K562 (cell line): Measurements from ENCODE around the gene FAM107B.

Experiments
- CBX2 ChIP-seq: fragments of 200-600 bp; sonication (generic); IDR thresholded peaks from one replicate; pipeline ENCODE4 v1.6.1; 2012; ENCODE audit warnings: mild to moderate bottlenecking, low read length, inconsistent platforms; ENCODE audit not compliant: insufficient read depth, poor library complexity, severe bottlenecking
- HNRNPL ChIP-seq: fragments of 200-400 bp; formaldehyde crosslinking; IDR thresholded peaks from 2 replicates; pipeline ENCODE4 v1.6.1; 2017; ENCODE audit warnings: low read depth, mild to moderate bottlenecking, low read length
- MTA3 ChIP-seq: fragments of 450-650 bp; formaldehyde crosslinking; IDR thresholded peaks from 2 replicates; pipeline ENCODE4 v1.6.1; 2017; ENCODE audit warnings: mild to moderate bottlenecking, borderline replicate concordance
- NONO ChIP-seq, 2 experiments: fragments of 200-400 bp in 1 of 2; fragments of 450-650 bp in 1 of 2; formaldehyde crosslinking in 1 of 2; IDR thresholded peaks; 2 replicates each; pipeline ENCODE4 v1.6.1; 2017; ENCODE audit warnings: low read depth in 2 of 2, mild to moderate bottlenecking in 2 of 2, moderate library complexity in 2 of 2, low read length in 1 of 2
- POLR2A ChIP-seq: fragments of 450-650 bp; conservative IDR thresholded peaks from 2 replicates; pipeline ENCODE4 v1.6.1; 2016
- SP2 ChIP-seq: IDR thresholded peaks from 2 replicates; pipeline ENCODE4 v1.6.1; 2011; ENCODE audit warnings: mild to moderate bottlenecking, low read depth, low read length, moderate library complexity; ENCODE audit not compliant: poor library complexity, severe bottlenecking; ENCODE audit errors: extremely low read depth
- YY1 ChIP-seq, 3 experiments: IDR thresholded peaks; 2 replicates each; pipeline ENCODE4 v1.6.1; 2011; ENCODE audit warnings: low read length in 2 of 3, mild to moderate bottlenecking in 2 of 3, moderate library complexity in 2 of 3, borderline replicate concordance in 1 of 3, control low read depth in 1 of 3, low read depth in 1 of 3; ENCODE audit not compliant: insufficient read depth in 3 of 3, insufficient replicate concordance in 2 of 3, control insufficient read depth in 1 of 3, insufficient read length in 1 of 3; ENCODE audit errors: extremely low read depth in 1 of 3
- ZNF431 ChIP-seq: sonication (generic); formaldehyde crosslinking; IDR thresholded peaks from 2 replicates; pipeline ENCODE4 v1.8.0; 2022; ENCODE audit warnings: mild to moderate bottlenecking, missing genetic modification reagents
- TF ChIP-seq, protein P1 (sequence below): sonication (generic); formaldehyde crosslinking; IDR thresholded peaks from 2 replicates; pipeline ENCODE4 v1.8.0; 2022; ENCODE audit warnings: missing genetic modification reagents, mild to moderate bottlenecking, borderline replicate concordance
- TF ChIP-seq, protein P2 (sequence below), 3 experiments: IDR thresholded peaks in 2 of 3; conservative IDR thresholded peaks in 1 of 3; 2 replicates each; pipeline ENCODE4 v1.5.1; 2011 to 2012; ENCODE audit warnings: low read length in 3 of 3, mild to moderate bottlenecking in 3 of 3, control low read depth in 2 of 3, improper control_type of control experiment in 1 of 3, inconsistent platforms in 1 of 3, low read depth in 1 of 3, mixed read lengths in 1 of 3, moderate library complexity in 1 of 3; ENCODE audit not compliant: insufficient read depth in 2 of 3
- TF ChIP-seq, protein P3 (sequence below): fragments of 200-800 bp; sonication (Bioruptor generic); IDR thresholded peaks from 2 replicates; pipeline ENCODE4 v1.6.1; 2016; ENCODE audit warnings: missing genetic modification characterization, missing compliant biosample characterization

DNA sequence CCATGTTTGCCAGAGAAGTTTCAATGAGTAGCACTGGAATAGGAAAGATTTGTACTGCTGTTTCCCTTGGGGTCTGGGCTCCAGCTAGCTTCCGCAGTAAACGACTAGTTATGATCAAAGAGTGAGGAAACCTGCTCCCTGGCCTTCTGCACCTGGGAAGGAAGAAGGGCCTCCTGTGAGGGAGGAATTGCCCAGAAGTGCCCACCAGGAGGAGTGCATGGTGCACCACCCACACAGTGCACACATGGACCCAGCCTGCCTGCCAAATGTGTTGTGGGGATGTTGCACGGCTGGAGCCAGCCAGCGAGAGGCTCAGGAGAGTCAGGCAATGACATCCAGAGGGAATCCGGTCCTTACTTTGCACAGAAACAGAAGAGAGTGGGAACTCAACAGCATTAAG lies 27.0 kb upstream of the FAM107B start:
- TF ChIP-seq, protein P1, sequence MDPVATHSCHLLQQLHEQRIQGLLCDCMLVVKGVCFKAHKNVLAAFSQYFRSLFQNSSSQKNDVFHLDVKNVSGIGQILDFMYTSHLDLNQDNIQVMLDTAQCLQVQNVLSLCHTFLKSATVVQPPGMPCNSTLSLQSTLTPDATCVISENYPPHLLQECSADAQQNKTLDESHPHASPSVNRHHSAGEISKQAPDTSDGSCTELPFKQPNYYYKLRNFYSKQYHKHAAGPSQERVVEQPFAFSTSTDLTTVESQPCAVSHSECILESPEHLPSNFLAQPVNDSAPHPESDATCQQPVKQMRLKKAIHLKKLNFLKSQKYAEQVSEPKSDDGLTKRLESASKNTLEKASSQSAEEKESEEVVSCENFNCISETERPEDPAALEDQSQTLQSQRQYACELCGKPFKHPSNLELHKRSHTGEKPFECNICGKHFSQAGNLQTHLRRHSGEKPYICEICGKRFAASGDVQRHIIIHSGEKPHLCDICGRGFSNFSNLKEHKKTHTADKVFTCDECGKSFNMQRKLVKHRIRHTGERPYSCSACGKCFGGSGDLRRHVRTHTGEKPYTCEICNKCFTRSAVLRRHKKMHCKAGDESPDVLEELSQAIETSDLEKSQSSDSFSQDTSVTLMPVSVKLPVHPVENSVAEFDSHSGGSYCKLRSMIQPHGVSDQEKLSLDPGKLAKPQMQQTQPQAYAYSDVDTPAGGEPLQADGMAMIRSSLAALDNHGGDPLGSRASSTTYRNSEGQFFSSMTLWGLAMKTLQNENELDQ (CRISPR knock-in tag), result no peak
- TF ChIP-seq, protein P2, sequence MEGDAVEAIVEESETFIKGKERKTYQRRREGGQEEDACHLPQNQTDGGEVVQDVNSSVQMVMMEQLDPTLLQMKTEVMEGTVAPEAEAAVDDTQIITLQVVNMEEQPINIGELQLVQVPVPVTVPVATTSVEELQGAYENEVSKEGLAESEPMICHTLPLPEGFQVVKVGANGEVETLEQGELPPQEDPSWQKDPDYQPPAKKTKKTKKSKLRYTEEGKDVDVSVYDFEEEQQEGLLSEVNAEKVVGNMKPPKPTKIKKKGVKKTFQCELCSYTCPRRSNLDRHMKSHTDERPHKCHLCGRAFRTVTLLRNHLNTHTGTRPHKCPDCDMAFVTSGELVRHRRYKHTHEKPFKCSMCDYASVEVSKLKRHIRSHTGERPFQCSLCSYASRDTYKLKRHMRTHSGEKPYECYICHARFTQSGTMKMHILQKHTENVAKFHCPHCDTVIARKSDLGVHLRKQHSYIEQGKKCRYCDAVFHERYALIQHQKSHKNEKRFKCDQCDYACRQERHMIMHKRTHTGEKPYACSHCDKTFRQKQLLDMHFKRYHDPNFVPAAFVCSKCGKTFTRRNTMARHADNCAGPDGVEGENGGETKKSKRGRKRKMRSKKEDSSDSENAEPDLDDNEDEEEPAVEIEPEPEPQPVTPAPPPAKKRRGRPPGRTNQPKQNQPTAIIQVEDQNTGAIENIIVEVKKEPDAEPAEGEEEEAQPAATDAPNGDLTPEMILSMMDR (IDR thresholded peaks at IDR 0.05 in 2 of 3, conservative IDR thresholded peaks at IDR 0.05 in 1 of 3; ENCODE audit: insufficient read depth in 2 of 3, low read depth in 1 of 3, low read length in 3 of 3), result peak in 2 of 3 experiments; percentile 16 to 19; a peak in 1 of 6 replicates
- no peak for TF ChIP-seq HNRNPL
- TF ChIP-seq YY1 (IDR thresholded peaks at IDR 0.05; ENCODE audit: borderline replicate concordance in 1 of 3, control insufficient read depth in 1 of 3, extremely low read depth in 1 of 3, insufficient read depth in 3 of 3, insufficient read length in 1 of 3, insufficient replicate concordance in 2 of 3, low read depth in 1 of 3, low read length in 2 of 3), result no peak
- TF ChIP-seq, protein P3, sequence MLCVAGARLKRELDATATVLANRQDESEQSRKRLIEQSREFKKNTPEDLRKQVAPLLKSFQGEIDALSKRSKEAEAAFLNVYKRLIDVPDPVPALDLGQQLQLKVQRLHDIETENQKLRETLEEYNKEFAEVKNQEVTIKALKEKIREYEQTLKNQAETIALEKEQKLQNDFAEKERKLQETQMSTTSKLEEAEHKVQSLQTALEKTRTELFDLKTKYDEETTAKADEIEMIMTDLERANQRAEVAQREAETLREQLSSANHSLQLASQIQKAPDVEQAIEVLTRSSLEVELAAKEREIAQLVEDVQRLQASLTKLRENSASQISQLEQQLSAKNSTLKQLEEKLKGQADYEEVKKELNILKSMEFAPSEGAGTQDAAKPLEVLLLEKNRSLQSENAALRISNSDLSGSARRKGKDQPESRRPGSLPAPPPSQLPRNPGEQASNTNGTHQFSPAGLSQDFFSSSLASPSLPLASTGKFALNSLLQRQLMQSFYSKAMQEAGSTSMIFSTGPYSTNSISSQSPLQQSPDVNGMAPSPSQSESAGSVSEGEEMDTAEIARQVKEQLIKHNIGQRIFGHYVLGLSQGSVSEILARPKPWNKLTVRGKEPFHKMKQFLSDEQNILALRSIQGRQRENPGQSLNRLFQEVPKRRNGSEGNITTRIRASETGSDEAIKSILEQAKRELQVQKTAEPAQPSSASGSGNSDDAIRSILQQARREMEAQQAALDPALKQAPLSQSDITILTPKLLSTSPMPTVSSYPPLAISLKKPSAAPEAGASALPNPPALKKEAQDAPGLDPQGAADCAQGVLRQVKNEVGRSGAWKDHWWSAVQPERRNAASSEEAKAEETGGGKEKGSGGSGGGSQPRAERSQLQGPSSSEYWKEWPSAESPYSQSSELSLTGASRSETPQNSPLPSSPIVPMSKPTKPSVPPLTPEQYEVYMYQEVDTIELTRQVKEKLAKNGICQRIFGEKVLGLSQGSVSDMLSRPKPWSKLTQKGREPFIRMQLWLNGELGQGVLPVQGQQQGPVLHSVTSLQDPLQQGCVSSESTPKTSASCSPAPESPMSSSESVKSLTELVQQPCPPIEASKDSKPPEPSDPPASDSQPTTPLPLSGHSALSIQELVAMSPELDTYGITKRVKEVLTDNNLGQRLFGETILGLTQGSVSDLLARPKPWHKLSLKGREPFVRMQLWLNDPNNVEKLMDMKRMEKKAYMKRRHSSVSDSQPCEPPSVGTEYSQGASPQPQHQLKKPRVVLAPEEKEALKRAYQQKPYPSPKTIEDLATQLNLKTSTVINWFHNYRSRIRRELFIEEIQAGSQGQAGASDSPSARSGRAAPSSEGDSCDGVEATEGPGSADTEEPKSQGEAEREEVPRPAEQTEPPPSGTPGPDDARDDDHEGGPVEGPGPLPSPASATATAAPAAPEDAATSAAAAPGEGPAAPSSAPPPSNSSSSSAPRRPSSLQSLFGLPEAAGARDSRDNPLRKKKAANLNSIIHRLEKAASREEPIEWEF (CRISPR knock-in tag), result no peak
- TF ChIP-seq SP2, result no peak
- no peak for TF ChIP-seq NONO (IDR thresholded peaks at IDR 0.05; ENCODE audit: low read depth in 2 of 2, low read length in 1 of 2)
- TF ChIP-seq POLR2A, result no peak
- TF ChIP-seq MTA3, result no peak
- TF ChIP-seq CBX2, result no peak
- no peak for TF ChIP-seq ZNF431 (CRISPR knock-in tag)
